ENCODE data around the gene LIMD2. TPM values are rescaled to one million over a fixed set of nuclear protein-coding genes. Genes with fewer than 3 reads are reported as not detected.
"Not testable (repeated sequence)": the region's sequence is repeated elsewhere in the genome, so short reads cannot be mapped to it uniquely, and the experiment has no call there.

The LIMD2 gene
- 23.1 and 23.2 TPM in 2 replicates for total RNA-seq (2014; rRNA removed; shearing (Covaris generic))

DNA sequence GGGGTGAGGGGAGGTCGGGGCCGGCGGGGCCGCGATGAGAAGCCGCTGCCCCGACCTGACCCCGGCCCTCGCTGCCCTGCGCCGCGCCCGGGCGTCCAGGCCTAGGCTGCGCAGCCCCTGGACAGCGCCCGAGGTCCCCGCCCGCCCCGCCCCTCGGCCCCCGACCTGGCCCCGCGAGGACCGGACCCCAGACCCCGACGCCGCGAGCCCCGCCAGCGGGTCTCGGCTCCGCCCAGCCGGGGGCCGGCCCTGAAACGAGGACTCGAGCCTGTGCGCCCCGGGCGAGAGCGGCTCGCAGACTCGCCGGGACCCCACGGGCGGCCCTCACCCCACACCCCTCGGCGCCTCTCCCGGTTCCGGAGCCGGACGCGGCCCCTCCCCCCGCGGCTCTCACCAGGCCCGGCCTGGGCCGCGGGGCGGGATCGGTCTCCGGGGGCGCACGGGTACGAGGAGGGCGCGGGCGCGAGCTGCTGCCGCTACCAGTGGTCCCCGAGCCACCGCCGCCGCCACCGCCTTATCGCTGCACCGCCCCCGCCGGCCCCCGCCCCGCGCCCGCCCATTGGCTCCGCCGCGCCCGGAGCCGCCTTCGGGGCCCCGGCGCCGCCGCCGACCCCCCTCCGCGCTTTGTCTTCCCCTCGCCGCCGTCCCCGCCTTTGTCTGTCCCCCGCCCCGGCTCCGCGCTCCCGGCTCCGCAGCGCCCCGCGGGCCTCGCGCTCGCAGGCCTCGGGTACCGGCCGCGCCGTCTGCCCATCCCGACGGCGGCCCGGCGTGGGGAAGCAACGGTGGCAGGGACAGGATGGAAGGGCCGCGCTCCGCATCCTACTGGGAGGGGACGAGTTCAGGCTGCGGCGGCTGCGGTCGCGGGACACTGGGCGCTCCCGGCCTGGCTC lies at the start of gene LIMD2:
Gene LIMD2, minus strand, starts transcription at position 488 of the 890 bp plus-strand sequence. CDS start 827 bp downstream, outside the sequence.
- Histone ChIP-seq H3K27me3 (no peaks in the 10 kb centered on the region), H3K36me3 (no peaks in the 10 kb centered on the region), H3K9me3 (replicated peaks) (no peaks in the 10 kb centered on the region), H3K27ac (peak within 1 kb of the TSS; percentile 67), H3K4me1 (no peaks in the 10 kb centered on the region; the same call in 1 of the 2 replicates), H3K4me3 (peak within 1 kb of the TSS; percentile 97)
- DNase-seq = peak; percentile 63 to 66

DNA sequence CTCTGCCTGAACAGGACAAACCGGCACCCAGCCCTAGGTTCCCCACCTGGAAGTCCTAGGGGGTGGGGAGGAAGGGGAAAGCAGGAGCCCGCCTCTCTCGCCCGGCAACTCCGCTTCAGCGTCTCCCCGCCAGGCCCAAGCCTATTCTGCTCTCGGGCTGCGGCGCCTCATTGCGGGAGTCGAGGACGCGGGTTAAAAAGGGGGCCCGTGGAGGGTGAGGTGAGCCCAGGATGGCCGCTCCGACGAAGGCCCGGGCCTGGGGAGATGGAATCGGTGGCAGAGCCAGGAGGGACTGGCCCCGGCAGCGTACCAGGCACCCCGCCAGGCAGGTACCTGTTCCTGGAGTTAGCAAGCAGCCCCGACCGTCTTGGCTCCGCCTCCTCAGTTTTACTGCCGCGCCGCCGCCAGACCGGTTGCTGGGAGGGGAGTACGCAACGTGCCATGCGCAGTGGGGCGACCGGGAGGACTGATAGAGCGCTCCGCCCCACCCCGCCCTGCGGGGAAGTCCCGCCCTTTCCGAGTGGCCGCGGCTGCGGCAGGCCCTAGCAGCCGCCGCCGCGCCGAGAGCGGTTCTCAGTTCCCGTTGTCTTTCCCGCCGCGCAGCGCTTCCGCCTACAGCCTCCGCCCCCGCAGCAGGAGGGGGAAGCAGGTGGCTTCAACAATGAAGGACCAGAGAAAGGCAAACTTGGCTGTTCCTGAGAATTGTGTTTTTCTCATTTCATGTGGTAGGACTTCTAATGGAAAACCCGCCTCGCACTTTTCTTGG lies 41.7 kb upstream of the LIMD2 start, which contains the start of gene STRADA:
Gene STRADA, minus strand, starts transcription at position 392 of the 766 bp plus-strand sequence. CDS start 13,430 bp downstream, outside the sequence.
- Histone ChIP-seq H3K36me3 (peaks cover 10% of the 10 kb centered on the region), H3K27me3 (no peaks in the 10 kb centered on the region), H3K9me3 (replicated peaks) (no peaks in the 10 kb centered on the region), H3K4me1 (no peaks in the 10 kb centered on the region), H3K27ac (peak within 1 kb of the TSS; percentile 56), H3K4me3 (peak within 1 kb of the TSS; percentile 82)
- DNase-seq = peak; percentile 96 to 97

- Histone ChIP-seq H3K4me1 (no peaks in the 10 kb centered on the region), H3K27ac (peak overlapping the region; percentile 56), H3K9me3 (replicated peaks) (no peaks in the 10 kb centered on the region), H3K4me3 (peak overlapping the region; percentile 82), H3K27me3 (no peaks in the 10 kb centered on the region), H3K36me3 (peaks cover 5% of the 10 kb centered on the region)
- DNase-seq = no peak
These were observed 41.1 kb upstream of the LIMD2 start for GRCh38 chr17:63741143-63741407.

DNA sequence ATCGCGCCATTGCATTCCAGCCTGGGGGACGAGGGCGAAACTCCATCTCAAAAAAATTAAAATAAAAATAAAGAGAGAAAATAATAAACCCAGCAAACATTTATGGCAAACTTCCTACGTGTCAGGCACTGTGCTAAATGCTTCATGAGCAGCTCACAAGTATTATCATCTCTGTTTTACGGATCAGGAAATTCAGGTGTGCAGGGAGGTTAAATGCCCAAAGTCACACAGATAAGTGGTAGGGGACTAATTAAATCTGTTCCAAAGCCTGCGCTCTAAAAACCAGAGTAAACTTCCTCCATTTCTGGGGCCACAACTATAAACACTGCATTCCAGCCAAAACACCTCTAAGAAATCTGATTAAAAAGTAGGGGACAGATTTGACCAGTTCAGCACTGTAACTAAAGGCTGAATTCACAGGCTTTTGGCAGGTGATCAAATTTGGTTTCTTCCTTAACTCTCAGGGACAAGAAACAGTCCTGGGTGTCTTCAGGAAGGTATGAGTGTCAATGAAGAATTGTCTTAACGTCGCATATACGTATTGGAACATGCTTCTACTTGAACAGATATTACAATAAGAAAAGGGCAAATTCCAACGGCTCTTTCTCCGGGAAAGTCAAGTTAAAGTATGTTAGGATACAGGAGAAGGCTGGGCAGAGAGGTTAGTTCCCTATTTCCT lies 40.7 kb upstream of the LIMD2 start:
- no peaks in the 10 kb centered on the region for H3K9me3 ChIP-seq (replicated peaks)
- no peaks in the 10 kb centered on the region for H3K27me3 ChIP-seq
- H3K4me1 ChIP-seq = no peaks in the 10 kb centered on the region
- peaks cover under 1% of the 10 kb centered on the region; the same call in 1 of the 2 replicates for H3K36me3 ChIP-seq
- peak overlapping the region; percentile 82 for H3K4me3 ChIP-seq
- peak overlapping the region; percentile 56 for H3K27ac ChIP-seq
- no peak for DNase-seq

GRCh38 chr17:63735691-63736090 lies 35.8 kb upstream of the LIMD2 start:
- Histone ChIP-seq H3K4me3 (no peak overlapping the region), H3K9me3 (replicated peaks) (no peaks in the 10 kb centered on the region), H3K4me1 (no peaks in the 10 kb centered on the region), H3K36me3 (no peaks in the 10 kb centered on the region), H3K27ac (no peak overlapping the region), H3K27me3 (no peaks in the 10 kb centered on the region)
- DNase-seq = no peak

GRCh38 chr17:63722403-63722802 lies 22.5 kb upstream of the LIMD2 start:
- H3K27ac ChIP-seq = no peak overlapping the region
- H3K36me3 ChIP-seq = no peaks in the 10 kb centered on the region
- no peaks in the 10 kb centered on the region for H3K9me3 ChIP-seq (replicated peaks)
- no peak for DNase-seq
- no peak overlapping the region for H3K4me3 ChIP-seq
- H3K27me3 ChIP-seq = no peaks in the 10 kb centered on the region
- no peaks in the 10 kb centered on the region for H3K4me1 ChIP-seq

- not testable (repeated sequence) for DNase-seq; H3K27ac ChIP-seq; H3K4me3 ChIP-seq; H3K27me3 ChIP-seq; H3K9me3 ChIP-seq (replicated peaks); H3K4me1 ChIP-seq; H3K36me3 ChIP-seq
These were observed 20.3 kb upstream of the LIMD2 start for GRCh38 chr17:63720194-63720593.

GRCh38 chr17:63718988-63719387 lies 19.1 kb upstream of the LIMD2 start:
- Histone ChIP-seq H3K4me1 (no peaks in the 10 kb centered on the region), H3K27ac (no peak overlapping the region), H3K4me3 (no peak overlapping the region), H3K36me3 (no peaks in the 10 kb centered on the region), H3K27me3 (no peaks in the 10 kb centered on the region), H3K9me3 (replicated peaks) (no peaks in the 10 kb centered on the region)
- DNase-seq = no peak

- no peak for DNase-seq
- Histone ChIP-seq H3K9me3 (replicated peaks) (no peaks in the 10 kb centered on the region), H3K27ac (no peak overlapping the region), H3K36me3 (no peaks in the 10 kb centered on the region), H3K4me1 (no peaks in the 10 kb centered on the region), H3K4me3 (no peak overlapping the region), H3K27me3 (no peaks in the 10 kb centered on the region)
These were observed 16.5 kb upstream of the LIMD2 start for GRCh38 chr17:63716426-63716825.

DNA sequence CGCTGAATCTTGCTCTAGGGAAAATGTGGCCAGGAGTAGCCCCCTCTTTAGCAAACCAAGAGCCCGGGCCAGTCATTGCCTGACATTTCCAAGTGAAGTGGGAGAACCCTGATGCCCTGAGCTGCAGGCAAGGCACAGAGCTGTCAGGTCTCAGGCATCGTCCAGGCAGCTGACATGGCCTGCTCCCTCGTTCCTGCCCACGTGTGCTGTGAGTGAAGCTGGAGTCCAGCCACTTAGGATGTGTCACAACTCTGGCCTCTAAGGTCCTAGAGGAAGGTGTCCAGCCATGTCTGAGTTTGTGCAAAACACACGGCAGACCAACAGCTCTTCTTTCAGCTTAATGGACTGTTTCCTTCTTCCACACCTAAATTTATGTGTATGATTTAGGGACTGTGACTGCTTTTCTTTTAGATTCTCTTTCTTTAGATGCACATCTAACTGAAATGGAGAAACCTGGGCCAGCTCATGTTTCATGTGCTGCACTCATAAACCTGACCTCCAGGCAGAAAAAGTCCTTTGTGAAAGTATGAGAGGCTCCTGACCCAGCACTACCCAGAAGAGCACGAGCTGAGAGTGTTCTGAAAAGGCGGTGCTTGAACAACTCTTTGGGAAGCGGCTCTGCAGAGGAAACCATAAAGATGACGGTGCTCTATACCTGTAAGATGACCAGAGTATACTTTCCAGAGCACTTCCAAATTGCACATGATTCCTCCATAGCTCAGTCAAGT lies 14.8 kb upstream of the LIMD2 start:
- Histone ChIP-seq H3K27ac (no peak overlapping the region), H3K4me3 (no peak overlapping the region), H3K4me1 (no peaks in the 10 kb centered on the region), H3K36me3 (no peaks in the 10 kb centered on the region), H3K9me3 (replicated peaks) (no peaks in the 10 kb centered on the region), H3K27me3 (no peaks in the 10 kb centered on the region)
- no peak for DNase-seq

- peaks cover 2% of the 10 kb centered on the region for H3K36me3 ChIP-seq
These were observed 9.2 kb upstream of the LIMD2 start for GRCh38 chr17:63709110-63709509.

DNA sequence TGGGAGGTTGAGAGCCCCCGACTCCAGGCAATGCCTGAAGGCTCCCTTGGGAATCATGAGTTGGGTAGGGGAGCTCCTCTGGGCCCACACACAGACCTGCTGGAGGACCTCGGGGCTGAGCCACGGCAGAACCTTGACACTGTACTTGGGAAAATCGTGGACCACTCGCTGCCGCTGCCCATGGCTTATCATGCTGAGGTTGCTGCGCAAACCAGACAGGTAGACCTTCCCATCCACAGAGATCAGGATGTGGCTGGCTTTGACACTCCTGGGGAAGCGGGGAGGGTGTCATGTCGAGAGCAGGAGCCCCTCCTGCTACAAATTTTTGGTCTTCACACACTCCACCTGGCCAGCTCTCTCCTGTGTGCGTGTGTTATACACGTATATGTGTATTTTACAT lies 7.2 kb upstream of the LIMD2 start:
- Histone ChIP-seq H3K27me3 (no peaks in the 10 kb centered on the region), H3K4me3 (no peak overlapping the region), H3K4me1 (no peaks in the 10 kb centered on the region), H3K36me3 (peaks cover 2% of the 10 kb centered on the region), H3K9me3 (replicated peaks) (no peaks in the 10 kb centered on the region), H3K27ac (no peak overlapping the region)
- no peak for DNase-seq

More at GRCh38 chr17:63709110-63709509, 9.2 kb upstream of the LIMD2 start:
- H3K4me3 ChIP-seq = no peak overlapping the region
- no peaks in the 10 kb centered on the region for H3K27me3 ChIP-seq
- no peaks in the 10 kb centered on the region for H3K9me3 ChIP-seq (replicated peaks)
- no peaks in the 10 kb centered on the region for H3K4me1 ChIP-seq
- H3K27ac ChIP-seq = no peak overlapping the region
- DNase-seq = no peak

DNA sequence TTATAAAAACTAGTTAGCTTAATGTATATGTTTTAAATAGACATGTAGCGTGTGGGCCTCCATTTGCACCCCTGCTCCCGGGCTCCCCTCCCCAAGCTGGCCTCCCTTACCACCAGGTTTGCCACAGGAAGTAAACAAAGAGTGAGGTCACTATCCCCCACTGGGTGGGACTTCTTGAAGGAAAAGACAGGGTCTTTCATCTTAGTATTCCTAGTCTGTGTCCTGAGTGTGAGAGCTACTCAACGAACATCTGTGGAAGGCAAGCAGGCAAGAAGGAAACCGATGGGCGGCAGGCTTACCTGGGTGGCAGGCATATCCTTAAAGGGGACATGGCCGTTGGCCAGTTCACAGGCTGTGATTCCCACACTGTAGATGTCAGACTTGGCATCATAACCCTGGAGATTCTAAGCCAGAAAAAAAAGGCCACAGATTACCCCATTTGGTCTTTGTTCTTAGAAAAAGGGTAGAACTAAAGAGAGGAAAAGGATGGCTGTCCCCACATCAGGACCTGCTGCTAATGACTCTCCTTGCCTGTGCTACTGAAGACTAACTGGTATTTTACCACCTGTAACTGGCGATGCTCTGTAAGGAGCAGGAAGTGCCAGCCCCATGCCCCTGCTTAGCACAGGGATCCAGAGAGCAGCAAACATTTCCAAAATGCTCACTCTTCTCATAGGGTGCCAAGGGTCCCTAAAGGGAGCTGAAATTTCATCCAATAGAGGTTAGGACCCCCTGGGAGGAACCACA lies 6.6 kb upstream of the LIMD2 start:
- DNase-seq = no peak
- Histone ChIP-seq H3K27me3 (no peaks in the 10 kb centered on the region), H3K36me3 (peaks cover 2% of the 10 kb centered on the region), H3K4me1 (no peaks in the 10 kb centered on the region), H3K27ac (no peak overlapping the region), H3K4me3 (no peak overlapping the region), H3K9me3 (replicated peaks) (no peaks in the 10 kb centered on the region)

DNA sequence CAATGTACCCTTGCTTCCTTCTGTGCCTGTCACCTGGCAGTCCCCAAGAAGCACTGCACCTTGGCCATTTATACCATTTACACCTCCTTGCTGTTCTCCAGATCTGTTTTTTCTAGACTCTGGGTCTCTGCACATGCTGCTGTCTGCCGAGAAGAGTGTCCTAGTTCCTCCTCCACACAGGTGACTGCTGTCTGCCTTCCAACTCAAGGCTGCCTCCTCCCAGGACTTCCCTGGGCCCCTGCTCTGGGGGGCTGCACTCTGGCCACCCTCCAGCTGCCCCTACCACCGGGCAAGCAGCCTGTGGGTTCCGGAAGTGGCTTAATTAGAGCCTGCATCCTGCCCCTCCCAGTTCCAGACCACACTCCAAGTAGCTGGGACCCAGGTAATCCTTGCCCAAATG lies 5.7 kb upstream of the LIMD2 start:
- Histone ChIP-seq H3K27ac (no peak overlapping the region), H3K27me3 (no peaks in the 10 kb centered on the region), H3K36me3 (peaks cover 2% of the 10 kb centered on the region), H3K9me3 (replicated peaks) (no peaks in the 10 kb centered on the region), H3K4me3 (no peak overlapping the region), H3K4me1 (no peaks in the 10 kb centered on the region)
- no peak for DNase-seq

All from SJCRH30 (cell line).